ENCODE results near the gene DYRK3.
"Not testable (repeated sequence)": the region's sequence is repeated elsewhere in the genome, so short reads cannot be mapped to it uniquely, and the experiment has no call there.

Gene DYRK3

DNA sequence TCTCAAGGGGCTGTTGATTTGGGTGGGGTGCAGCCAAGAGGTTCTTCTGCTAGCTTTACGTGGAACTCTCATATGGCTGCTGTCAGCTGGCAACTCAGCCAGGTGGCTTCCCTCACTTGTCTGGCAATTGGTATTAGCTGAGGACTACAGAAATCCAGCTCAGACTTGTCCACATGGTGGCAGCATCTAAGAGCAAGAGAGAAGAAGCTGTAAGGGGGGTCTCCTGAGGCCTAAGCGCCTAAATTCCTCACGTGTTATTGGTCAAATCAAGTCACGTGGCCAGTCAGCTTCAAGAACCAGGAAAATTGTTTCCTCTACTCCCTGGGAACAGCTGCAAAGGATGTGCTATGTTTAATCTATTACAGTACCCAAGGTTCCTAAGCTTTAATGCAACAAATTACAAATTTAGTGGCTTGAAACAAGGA is 4.2 kb upstream of the DYRK3 start:
- H3K36me3 ChIP-seq (ENCODE audit: control insufficient read depth, insufficient read depth, low read length): no peaks in the 10 kb centered on the region
- 7 to 20% methylated on average over 3 to 4 of the region's 4 CpGs for WGBS, 2 experiments (ENCODE audit: insufficient coverage in 2 of 2)
- peaks cover 7% of the 10 kb centered on the region for H3K4me1 ChIP-seq (ENCODE audit: control insufficient read depth, insufficient read depth, low read length, poor library complexity, severe bottlenecking)

DNA sequence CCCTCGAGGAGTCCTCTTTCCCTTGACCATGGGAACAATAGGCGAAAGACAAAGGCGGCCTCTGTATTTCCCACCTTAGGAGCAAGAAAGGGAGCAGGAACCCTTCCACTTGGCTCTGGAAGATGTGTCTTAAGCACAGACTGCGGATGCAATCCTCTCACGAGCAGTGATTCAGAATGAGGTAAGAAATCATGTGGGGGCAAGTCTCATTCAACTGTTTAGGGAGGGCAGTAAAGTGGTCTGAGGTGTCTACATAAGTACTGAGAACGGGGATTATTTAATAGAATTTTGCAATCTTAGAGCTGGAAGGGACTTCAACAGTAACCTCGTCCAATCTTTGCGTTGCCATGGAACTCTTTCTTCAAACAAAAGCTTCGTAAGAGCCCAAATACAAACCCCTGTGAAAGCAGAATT is 1.6 kb upstream of the DYRK3 start:
- H3K27ac ChIP-seq (ENCODE audit: low read depth, low read length, severe bottlenecking): no peak overlapping the region
- peaks cover 7% of the 10 kb centered on the region for H3K4me1 ChIP-seq (ENCODE audit: control insufficient read depth, insufficient read depth, low read length, poor library complexity, severe bottlenecking)
- 75 to 83% methylated on average over 5 to 6 of the region's 9 CpGs for WGBS, 2 experiments (ENCODE audit: insufficient coverage in 2 of 2)
- H3K9me3 ChIP-seq (ENCODE audit: control insufficient read depth, low read length): no peaks in the 10 kb centered on the region
- H3K4me3 ChIP-seq (ENCODE audit: extremely low read depth, insufficient read depth, low read length, poor library complexity, severe bottlenecking): no peak overlapping the region
- H3K36me3 ChIP-seq (ENCODE audit: control insufficient read depth, insufficient read depth, low read length): peaks cover 6% of the 10 kb centered on the region

More for the DNA sequence above, 4.2 kb upstream of the DYRK3 start:
- H3K9me3 ChIP-seq (ENCODE audit: control insufficient read depth, low read length): no peaks in the 10 kb centered on the region
- H3K4me3 ChIP-seq (ENCODE audit: extremely low read depth, insufficient read depth, low read length, poor library complexity, severe bottlenecking): no peak overlapping the region
- H3K27ac ChIP-seq (ENCODE audit: low read depth, low read length, severe bottlenecking): no peak overlapping the region

DNA sequence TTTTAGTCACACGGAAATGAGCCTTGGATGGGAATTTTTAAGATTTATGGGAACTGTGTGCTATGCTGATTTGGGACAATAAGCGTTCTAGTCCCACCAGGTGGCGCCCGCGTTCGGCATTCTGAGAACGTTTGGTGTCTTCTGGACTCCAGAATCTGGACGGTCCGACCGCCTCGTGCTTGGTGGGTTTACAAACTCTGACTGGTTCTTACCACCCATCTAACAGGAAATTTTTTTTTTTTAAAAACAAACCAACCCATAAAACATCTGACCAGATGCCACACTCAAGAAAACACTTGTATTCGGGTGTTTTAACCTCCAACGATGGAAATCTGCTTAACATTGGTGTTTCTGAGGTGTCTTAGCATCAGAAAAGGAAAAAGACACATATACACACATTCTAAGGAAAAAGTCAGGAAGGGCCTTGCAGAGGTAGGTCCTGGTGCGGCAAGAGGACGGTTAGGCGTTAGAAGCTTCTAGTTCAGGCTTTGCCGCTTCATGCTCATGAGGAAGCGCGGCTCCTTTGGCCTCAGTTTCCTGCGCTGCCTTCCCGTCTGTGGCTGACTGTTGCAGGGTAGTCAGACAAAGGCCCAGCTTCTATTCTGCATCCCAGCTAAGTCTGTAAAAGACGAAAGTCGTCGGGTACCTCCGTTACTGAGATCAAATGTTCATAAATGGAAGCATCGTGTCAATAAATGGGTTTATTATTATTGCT is 814 bp upstream of the DYRK3 start:
- WGBS, 2 experiments (ENCODE audit: insufficient coverage in 2 of 2): 28 to 31% methylated on average over 19 of the region's 26 CpGs
- Histone ChIP-seq H3K9me3 (ENCODE audit: control insufficient read depth, low read length) (no peaks in the 10 kb centered on the region), H3K36me3 (ENCODE audit: control insufficient read depth, insufficient read depth, low read length) (peaks cover 14% of the 10 kb centered on the region), H3K4me3 (ENCODE audit: extremely low read depth, insufficient read depth, low read length, poor library complexity, severe bottlenecking) (peak overlapping the region; percentile 85), H3K4me1 (ENCODE audit: control insufficient read depth, insufficient read depth, low read length, poor library complexity, severe bottlenecking) (peaks cover 7% of the 10 kb centered on the region), H3K27ac (ENCODE audit: low read depth, low read length, severe bottlenecking) (peak overlapping the region; percentile 62)

DNA sequence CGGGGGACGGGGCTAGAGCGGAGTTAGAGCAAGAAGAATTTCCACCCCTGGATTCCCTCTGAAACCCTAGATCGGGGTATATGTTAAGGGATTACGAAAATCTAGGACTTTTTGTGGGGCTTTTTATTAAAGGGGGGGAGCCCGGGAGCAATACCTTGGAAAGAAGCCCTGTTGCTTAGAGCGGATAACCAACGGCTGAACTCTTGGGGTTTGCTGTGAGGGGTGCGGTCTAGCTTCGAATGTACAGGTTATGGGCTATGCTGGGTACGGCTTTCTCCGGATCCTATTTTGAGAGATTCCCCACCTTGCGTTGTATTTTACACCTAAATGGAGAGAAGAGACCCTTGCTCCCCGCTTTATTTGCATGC is 626 bp downstream of the DYRK3 start:
- peak overlapping the region; percentile 62 for H3K27ac ChIP-seq (ENCODE audit: low read depth, low read length, severe bottlenecking)

DNA sequence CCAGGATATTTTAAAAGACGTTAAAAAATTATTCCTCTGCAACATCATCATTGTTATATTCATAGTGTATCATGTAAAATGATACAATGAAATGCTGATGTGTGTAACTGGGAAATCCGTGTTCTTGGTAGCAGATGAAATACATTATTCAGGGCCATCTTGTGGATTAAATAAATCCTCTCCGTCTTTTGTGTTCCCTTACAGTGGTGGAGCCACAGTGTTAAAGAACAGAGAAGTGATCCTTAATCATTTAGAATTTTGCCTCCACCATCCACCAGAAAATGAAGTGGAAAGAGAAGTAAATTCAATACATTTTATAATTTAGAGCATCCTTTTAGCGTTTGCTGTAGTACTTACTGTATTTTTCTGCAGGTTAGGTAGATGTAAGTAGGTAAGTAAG is 1.3 kb downstream of the DYRK3 start:
- no CpG with 5 or more reads among the region's 4 CpGs for WGBS, 2 experiments (ENCODE audit: insufficient coverage in 2 of 2)
- no peaks in the 10 kb centered on the region for H3K9me3 ChIP-seq (ENCODE audit: control insufficient read depth, low read length)
- H3K4me1 ChIP-seq (ENCODE audit: control insufficient read depth, insufficient read depth, low read length, poor library complexity, severe bottlenecking): peaks cover 7% of the 10 kb centered on the region
- peaks cover 26% of the 10 kb centered on the region for H3K36me3 ChIP-seq (ENCODE audit: control insufficient read depth, insufficient read depth, low read length)
- H3K27ac ChIP-seq (ENCODE audit: low read depth, low read length, severe bottlenecking): no peak overlapping the region
- peak overlapping the region; percentile 85 for H3K4me3 ChIP-seq (ENCODE audit: extremely low read depth, insufficient read depth, low read length, poor library complexity, severe bottlenecking)

More for the DNA sequence above, 626 bp downstream of the DYRK3 start:
- Histone ChIP-seq H3K4me3 (ENCODE audit: extremely low read depth, insufficient read depth, low read length, poor library complexity, severe bottlenecking) (peak overlapping the region; percentile 85), H3K9me3 (ENCODE audit: control insufficient read depth, low read length) (no peaks in the 10 kb centered on the region), H3K4me1 (ENCODE audit: control insufficient read depth, insufficient read depth, low read length, poor library complexity, severe bottlenecking) (peaks cover 7% of the 10 kb centered on the region), H3K36me3 (ENCODE audit: control insufficient read depth, insufficient read depth, low read length) (peaks cover 26% of the 10 kb centered on the region)
- WGBS, 2 experiments (ENCODE audit: insufficient coverage in 2 of 2): 0 to 1% methylated on average over 4 to 11 of the region's 14 CpGs

DNA sequence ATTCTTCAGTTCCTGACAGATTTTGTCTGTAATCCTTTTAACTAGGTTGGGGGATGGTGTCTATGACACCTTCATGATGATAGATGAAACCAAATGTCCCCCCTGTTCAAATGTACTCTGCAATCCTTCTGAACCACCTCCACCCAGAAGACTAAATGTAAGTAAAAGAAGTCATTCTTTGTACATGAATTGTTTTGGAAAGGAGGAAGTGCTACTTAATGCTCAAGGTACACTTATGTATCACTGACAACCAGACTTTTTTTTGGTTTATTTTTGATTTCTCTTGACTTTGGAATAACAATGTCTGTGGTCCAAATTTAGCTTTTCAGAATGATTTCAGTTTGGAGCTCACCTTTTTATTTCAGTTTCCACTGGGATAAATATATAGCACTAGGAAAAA is 2.3 kb downstream of the DYRK3 start:
- Histone ChIP-seq H3K4me3 (ENCODE audit: extremely low read depth, insufficient read depth, low read length, poor library complexity, severe bottlenecking) (no peak overlapping the region), H3K36me3 (ENCODE audit: control insufficient read depth, insufficient read depth, low read length) (peaks cover 26% of the 10 kb centered on the region), H3K4me1 (ENCODE audit: control insufficient read depth, insufficient read depth, low read length, poor library complexity, severe bottlenecking) (peaks cover 7% of the 10 kb centered on the region), H3K9me3 (ENCODE audit: control insufficient read depth, low read length) (no peaks in the 10 kb centered on the region), H3K27ac (ENCODE audit: low read depth, low read length, severe bottlenecking) (no peak overlapping the region)

DNA sequence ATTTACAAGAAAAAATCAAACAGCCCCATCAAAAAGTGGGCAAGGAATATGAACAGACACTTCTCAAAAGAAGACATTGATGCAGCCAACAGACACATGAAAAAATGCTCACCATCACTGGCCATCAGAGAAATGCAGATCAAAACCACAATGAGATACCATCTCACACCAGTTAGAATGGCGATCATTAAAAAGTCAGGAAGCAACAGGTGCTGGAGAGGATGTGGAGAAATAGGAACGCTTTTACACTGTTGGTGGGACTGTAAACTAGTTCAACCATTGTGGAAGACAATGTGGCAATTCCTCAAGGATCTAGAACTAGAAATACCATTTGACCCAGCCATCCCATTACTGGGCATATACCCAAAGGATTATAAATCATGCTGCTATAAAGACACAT is 6.7 kb downstream of the DYRK3 start:
- peaks cover 41% of the 10 kb centered on the region for H3K36me3 ChIP-seq (ENCODE audit: control insufficient read depth, insufficient read depth, low read length)
- H3K4me3 ChIP-seq (ENCODE audit: extremely low read depth, insufficient read depth, low read length, poor library complexity, severe bottlenecking); H3K9me3 ChIP-seq (ENCODE audit: control insufficient read depth, low read length); H3K4me1 ChIP-seq (ENCODE audit: control insufficient read depth, insufficient read depth, low read length, poor library complexity, severe bottlenecking); H3K27ac ChIP-seq (ENCODE audit: low read depth, low read length, severe bottlenecking): not testable (repeated sequence)
- no CpG with 5 or more reads among the region's 2 CpGs for WGBS, 2 experiments (ENCODE audit: insufficient coverage in 2 of 2)

DNA sequence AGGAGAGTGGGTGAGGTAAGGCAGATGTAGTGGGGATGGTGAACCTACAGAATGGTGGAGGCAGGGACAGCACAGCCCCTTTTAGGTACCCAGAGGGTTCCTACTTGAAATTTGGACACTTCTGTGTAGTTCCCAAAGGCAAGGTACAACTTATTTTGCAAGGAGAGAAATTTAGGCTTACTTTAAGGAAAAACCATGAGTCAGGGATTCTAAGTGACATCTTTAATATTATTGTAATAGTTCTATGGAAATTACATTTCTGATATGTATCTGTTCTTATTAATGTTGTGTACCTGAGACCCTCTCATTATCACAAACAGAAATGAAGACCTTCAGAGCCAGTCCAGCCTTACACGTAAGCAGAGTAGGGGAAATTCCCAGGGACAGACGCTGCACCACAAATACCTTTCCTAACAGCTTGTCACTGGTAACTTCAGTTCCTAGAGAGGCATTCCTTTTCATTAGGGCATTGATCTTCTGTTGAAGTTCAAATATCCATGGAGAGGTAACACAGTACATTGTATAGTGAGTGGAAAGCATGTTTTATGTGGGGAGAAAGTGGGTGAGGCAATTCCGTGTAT is 7.9 kb downstream of the DYRK3 start:
- WGBS, 2 experiments (ENCODE audit: insufficient coverage in 2 of 2): 79 to 98% methylated on average over 3 of the region's 3 CpGs
- Histone ChIP-seq H3K9me3 (ENCODE audit: control insufficient read depth, low read length) (no peaks in the 10 kb centered on the region), H3K4me3 (ENCODE audit: extremely low read depth, insufficient read depth, low read length, poor library complexity, severe bottlenecking) (no peak overlapping the region), H3K36me3 (ENCODE audit: control insufficient read depth, insufficient read depth, low read length) (peaks cover 49% of the 10 kb centered on the region), H3K27ac (ENCODE audit: low read depth, low read length, severe bottlenecking) (no peak overlapping the region), H3K4me1 (ENCODE audit: control insufficient read depth, insufficient read depth, low read length, poor library complexity, severe bottlenecking) (no peaks in the 10 kb centered on the region)

DNA sequence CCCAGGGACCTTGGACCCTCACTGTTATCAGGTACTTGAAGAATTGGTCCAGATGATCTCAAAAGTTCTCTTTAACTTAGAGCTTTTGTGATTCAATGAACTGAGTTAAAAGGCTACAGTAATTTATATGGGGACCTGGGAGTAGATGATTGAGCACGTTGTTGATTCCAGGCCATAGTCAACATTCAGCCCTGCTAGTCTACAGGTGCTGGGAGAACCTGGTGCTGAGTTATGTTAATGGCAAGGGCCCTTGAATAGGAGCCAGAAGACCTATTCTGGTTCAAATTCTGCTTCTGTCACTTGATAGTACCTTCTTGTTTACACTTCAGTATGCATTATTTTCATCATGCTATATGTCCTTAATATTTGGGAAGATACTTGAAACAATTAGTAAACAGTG is 11.2 kb downstream of the DYRK3 start:
- H3K27ac ChIP-seq (ENCODE audit: low read depth, low read length, severe bottlenecking): no peak overlapping the region
- H3K9me3 ChIP-seq (ENCODE audit: control insufficient read depth, low read length): no peaks in the 10 kb centered on the region
- H3K4me1 ChIP-seq (ENCODE audit: control insufficient read depth, insufficient read depth, low read length, poor library complexity, severe bottlenecking): peaks cover 5% of the 10 kb centered on the region
- H3K36me3 ChIP-seq (ENCODE audit: control insufficient read depth, insufficient read depth, low read length): peaks cover 36% of the 10 kb centered on the region
- 83 to 100% methylated on average over 1 of the region's 1 CpG for WGBS, 2 experiments (ENCODE audit: insufficient coverage in 2 of 2)
- no peak overlapping the region for H3K4me3 ChIP-seq (ENCODE audit: extremely low read depth, insufficient read depth, low read length, poor library complexity, severe bottlenecking)

DNA sequence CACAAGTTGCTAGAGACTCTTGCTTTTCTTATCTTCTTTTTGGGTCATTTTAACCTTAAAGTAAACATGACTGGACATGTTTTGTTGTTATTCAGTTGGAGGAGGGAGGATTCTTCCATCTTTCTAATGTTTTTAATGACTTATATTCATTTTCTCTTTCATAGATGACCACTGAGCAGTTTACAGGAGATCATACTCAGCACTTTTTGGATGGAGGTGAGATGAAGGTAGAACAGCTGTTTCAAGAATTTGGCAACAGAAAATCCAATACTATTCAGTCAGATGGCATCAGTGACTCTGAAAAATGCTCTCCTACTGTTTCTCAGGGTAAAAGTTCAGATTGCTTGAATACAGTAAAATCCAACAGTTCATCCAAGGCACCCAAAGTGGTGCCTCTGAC is 11.9 kb downstream of the DYRK3 start:
- H3K4me3 ChIP-seq (ENCODE audit: extremely low read depth, insufficient read depth, low read length, poor library complexity, severe bottlenecking): no peak overlapping the region
- peaks cover 43% of the 10 kb centered on the region for H3K36me3 ChIP-seq (ENCODE audit: control insufficient read depth, insufficient read depth, low read length)

DNA sequence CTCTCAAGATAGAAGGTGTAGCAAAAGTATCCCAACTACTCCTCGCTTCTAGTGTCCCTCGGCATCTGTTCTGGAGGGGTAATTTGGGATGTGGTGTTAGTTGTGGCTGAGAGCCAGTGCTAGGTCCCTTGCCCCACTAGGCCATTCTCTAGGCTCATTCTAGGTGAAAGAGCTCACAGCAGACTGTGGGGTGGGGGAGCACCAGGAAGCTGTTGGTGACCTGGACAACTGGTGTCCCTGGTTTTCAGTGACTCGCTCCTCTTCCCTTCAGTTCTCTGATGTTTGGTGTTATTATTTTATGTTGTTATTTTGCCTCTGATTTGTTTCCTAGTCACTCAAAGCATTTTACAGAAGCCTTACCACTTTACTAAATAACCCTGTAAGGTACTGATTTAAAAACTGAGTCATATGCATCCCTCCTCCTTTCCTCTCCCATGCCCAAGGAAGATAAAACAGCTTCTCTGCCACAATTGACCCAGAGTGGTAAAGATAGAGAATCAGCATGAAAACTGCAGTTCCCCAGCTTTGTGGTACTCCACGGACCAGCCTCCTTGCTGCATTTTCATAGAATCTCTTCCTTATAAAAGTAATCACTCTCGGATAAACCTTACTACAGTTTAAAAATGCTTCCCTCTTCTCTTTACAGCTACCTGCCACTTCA is 14.1 kb downstream of the DYRK3 start:
- Histone ChIP-seq H3K9me3 (ENCODE audit: control insufficient read depth, low read length) (no peaks in the 10 kb centered on the region), H3K27ac (ENCODE audit: low read depth, low read length, severe bottlenecking) (peak overlapping the region; percentile 8), H3K4me3 (ENCODE audit: extremely low read depth, insufficient read depth, low read length, poor library complexity, severe bottlenecking) (no peak overlapping the region), H3K36me3 (ENCODE audit: control insufficient read depth, insufficient read depth, low read length) (peaks cover 37% of the 10 kb centered on the region), H3K4me1 (ENCODE audit: control insufficient read depth, insufficient read depth, low read length, poor library complexity, severe bottlenecking) (peaks cover 5% of the 10 kb centered on the region)
- 92 to 100% methylated on average over 1 to 2 of the region's 5 CpGs for WGBS, 2 experiments (ENCODE audit: insufficient coverage in 2 of 2)

More for the DNA sequence above, 11.9 kb downstream of the DYRK3 start:
- H3K27ac ChIP-seq (ENCODE audit: low read depth, low read length, severe bottlenecking): no peak overlapping the region
- no peaks in the 10 kb centered on the region for H3K9me3 ChIP-seq (ENCODE audit: control insufficient read depth, low read length)
- H3K4me1 ChIP-seq (ENCODE audit: control insufficient read depth, insufficient read depth, low read length, poor library complexity, severe bottlenecking): peaks cover 5% of the 10 kb centered on the region
